GM12878 (cell line): ENCODE measurements around the gene CCDC9B. TPM values are rescaled to one million over a fixed set of nuclear protein-coding genes. Genes with fewer than 3 reads are reported as not detected.

ENCODE experiments used
- ATAC-seq: fragments of 200-7000 bp; cut with Tn5 transposase; 3 replicates; pipeline ENCODE4 v1.9.1; 2020; ENCODE audit warnings: mild to moderate bottlenecking, moderate library complexity
- BruUV-seq: library from RNA; stranded (reverse); fragments of 400-500 nt; replicated peaks from 2 replicates; lab custom pipeline; 2021; lab: Mats Ljungman, UMichigan
- CTCF ChIA-PET: fragments of 300-600 bp; sonication (Branson Sonifier 250); formaldehyde crosslinking; extraction: SDS; loops from one replicate; lab custom pipeline; 2021; ENCODE audit warnings: inconsistent platforms; lab: Yijun Ruan, JAX
- POLR2A ChIA-PET: fragments of 350-600 bp; formaldehyde crosslinking; extraction: SDS; loops from one replicate; lab custom pipeline; 2021; ENCODE audit warnings: inconsistent platforms; lab: Charles Lee
- RAD21 ChIA-PET: fragments of 300-600 bp; sonication (Branson Sonifier 250); formaldehyde crosslinking; loops from one replicate; lab custom pipeline; 2023; ENCODE audit warnings: antibody characterized with exemption; ENCODE audit not compliant: unreplicated experiment; lab: Charles Lee
- SMC1A ChIA-PET: fragments of 300-600 bp; sonication (Branson Sonifier 250); formaldehyde crosslinking; loops from one replicate; lab custom pipeline; 2023; ENCODE audit not compliant: unreplicated experiment, uncharacterized antibody; lab: Charles Lee
- DNase-seq: peaks from one replicate; pipeline ENCODE4 v3.0.0-alpha.2; 2011; ENCODE audit warnings: low read depth, low spot score
- FAIRE-seq: peaks from 3 replicates; lab custom pipeline; 2011; peaks lifted over from hg19 to GRCh38; lab: Jason Lieb, UNC
- H2AFZ ChIP-seq: 2 replicates; pipeline ENCODE4 v1.6.0; 2011; ENCODE audit warnings: low read depth, low read length, control low read depth; ENCODE audit not compliant: control insufficient read depth
- H3K27ac ChIP-seq: 2 replicates; pipeline ENCODE4 v1.5.1; 2011; ENCODE audit warnings: control low read depth; ENCODE audit not compliant: control insufficient read depth, insufficient read depth
- H3K27me3 ChIP-seq, 2 experiments: replicated peaks in 1 of 2; 2 replicates each; pipeline versions ENCODE4 v1.6.0 to v1.6.1; 2011; ENCODE audit warnings: low read length in 1 of 2; ENCODE audit not compliant: control insufficient read depth in 2 of 2, insufficient read depth in 2 of 2
- H3K36me3 ChIP-seq, 2 experiments: 2 replicates each; pipeline ENCODE4 v1.5.1; 2011; ENCODE audit warnings: low read length in 1 of 2; ENCODE audit not compliant: control insufficient read depth in 2 of 2, insufficient read depth in 2 of 2
- H3K4me1 ChIP-seq: 2 replicates; pipeline ENCODE4 v1.6.1; 2011; ENCODE audit warnings: mild to moderate bottlenecking, low read length, moderate library complexity, mixed read lengths; ENCODE audit not compliant: control insufficient read depth, insufficient read depth
- H3K4me2 ChIP-seq: 2 replicates; pipeline ENCODE4 v1.6.0; 2011; ENCODE audit warnings: control low read depth; ENCODE audit not compliant: control insufficient read depth, insufficient read depth
- H3K4me3 ChIP-seq: fragments of 200-600 bp; sonication (generic); 2 replicates; pipeline ENCODE4 v1.5.1; 2016
- H3K79me2 ChIP-seq: 2 replicates; pipeline ENCODE4 v1.6.0; 2011; ENCODE audit warnings: low read length; ENCODE audit not compliant: control insufficient read depth, insufficient read depth
- H3K9ac ChIP-seq: 2 replicates; pipeline ENCODE4 v1.8.0; 2011; ENCODE audit warnings: low read length, control low read depth, mixed read lengths; ENCODE audit not compliant: control insufficient read depth, insufficient read depth
- H3K9me3 ChIP-seq: replicated peaks from 3 replicates; pipeline ENCODE4 v1.5.1; 2011; ENCODE audit warnings: mild to moderate bottlenecking, low read length; ENCODE audit not compliant: control insufficient read depth, insufficient read depth
- H4K20me1 ChIP-seq: 2 replicates; pipeline ENCODE4 v1.6.0; 2011; ENCODE audit not compliant: control insufficient read depth, insufficient read depth
- BACH1 ChIP-seq: fragments of 450-650 bp; IDR thresholded peaks from 2 replicates; pipeline ENCODE4 v1.6.1; 2017; ENCODE audit warnings: mild to moderate bottlenecking, borderline replicate concordance
- BCL3 ChIP-seq: IDR thresholded peaks from 2 replicates; pipeline ENCODE4 v1.6.1; 2011; ENCODE audit warnings: borderline replicate concordance, low read depth, mild to moderate bottlenecking, moderate library complexity, low read length; ENCODE audit not compliant: insufficient read depth, poor library complexity, severe bottlenecking
- CREB1 ChIP-seq: IDR thresholded peaks from 2 replicates; pipeline ENCODE4 v1.6.1; 2012; ENCODE audit warnings: low read depth, mild to moderate bottlenecking, inconsistent platforms
- CREM ChIP-seq: IDR thresholded peaks from 2 replicates; pipeline ENCODE4 v1.6.1; 2014; ENCODE audit warnings: antibody characterized with exemption, low read depth
- ESRRA ChIP-seq: IDR thresholded peaks from 2 replicates; pipeline ENCODE4 v1.6.1; 2012; ENCODE audit warnings: mild to moderate bottlenecking, low read length, improper control_type of control experiment
- EZH2 ChIP-seq: IDR thresholded peaks from 2 replicates; pipeline ENCODE4 v1.6.1; 2012; ENCODE audit warnings: low read depth, mild to moderate bottlenecking, control low read depth, inconsistent platforms, low read length, borderline replicate concordance; ENCODE audit not compliant: control insufficient read depth
- FOXK2 ChIP-seq: fragments of 450-650 bp; IDR thresholded peaks from 2 replicates; pipeline ENCODE4 v1.6.1; 2017; ENCODE audit warnings: mild to moderate bottlenecking, moderate library complexity
- GATAD2B ChIP-seq: fragments of 450-650 bp; conservative IDR thresholded peaks from 2 replicates; pipeline ENCODE4 v1.6.1; 2017; ENCODE audit warnings: low read depth, mild to moderate bottlenecking, moderate library complexity
- MXI1 ChIP-seq: fragments of 150-350 bp; IDR thresholded peaks from 2 replicates; pipeline ENCODE4 v1.6.1; 2011; ENCODE audit warnings: low read depth, mild to moderate bottlenecking, inconsistent platforms, low read length, improper control_type of control experiment
- NFIC ChIP-seq: IDR thresholded peaks from 2 replicates; pipeline ENCODE4 v1.6.1; 2012; ENCODE audit warnings: low read depth, mild to moderate bottlenecking, inconsistent platforms, low read length, moderate library complexity
- NR2C1 ChIP-seq: fragments of 450-650 bp; IDR thresholded peaks from 2 replicates; pipeline ENCODE4 v1.6.1; 2017; ENCODE audit warnings: antibody characterized with exemption, mild to moderate bottlenecking, moderate library complexity
- RAD21 ChIP-seq: IDR thresholded peaks from 2 replicates; pipeline ENCODE4 v1.6.1; 2011; ENCODE audit warnings: mild to moderate bottlenecking, low read depth, low read length, moderate library complexity; ENCODE audit not compliant: insufficient read depth
- SIN3A ChIP-seq: IDR thresholded peaks from 2 replicates; pipeline ENCODE4 v1.6.1; 2012; ENCODE audit warnings: low read depth, low read length, improper control_type of control experiment
- SIX5 ChIP-seq: IDR thresholded peaks from 2 replicates; pipeline ENCODE4 v1.6.1; 2011; ENCODE audit warnings: mild to moderate bottlenecking, low read depth, low read length, moderate library complexity; ENCODE audit not compliant: severe bottlenecking
- TBL1XR1 ChIP-seq: IDR thresholded peaks from 2 replicates; pipeline ENCODE4 v1.6.1; 2012; ENCODE audit warnings: low read depth, low read length, improper control_type of control experiment
- ZNF274 ChIP-seq: IDR thresholded peaks from one replicate; pipeline ENCODE4 v1.8.0; 2011; ENCODE audit not compliant: insufficient read length, insufficient read depth
- WGBS: methylation state at CpG from one replicate; pipeline ENCODE4 v1.1.6; 2016; ENCODE audit warnings: low lambda C conversion rate; ENCODE audit not compliant: insufficient replicate concordance, insufficient coverage; ENCODE audit errors: missing lambda C conversion rate; 5-methylcytosine and 5-hydroxymethylcytosine counted together
- in situ Hi-C: fragments of 300-500 bp; cut with MboI; formaldehyde crosslinking; loops from 9 replicates; pipeline ENCODE4 v1.14.3; 2018; ENCODE audit warnings: mixed read lengths
- intact Hi-C: fragments of 100-400 bp; cut with micrococcal nuclease; formaldehyde crosslinking; loops from one replicate; pipeline ENCODE4 v1.14.2; 2022; ENCODE audit not compliant: unreplicated experiment
- polyA plus RNA-seq, 11 experiments: library from polyadenylated mRNA; depleted of rRNA in 4 of 11; unstranded in 6 of 11; stranded (reverse) in 5 of 11; fragments of >200 nt; fragmentation: Nextera tagmentation in 4 of 11; fragmentation: Illumina TruSeq in 1 of 11; extraction: Ambion mirVana in 4 of 11; extraction: Trizol in 1 of 11; gene quantifications; 1 replicate in 1 of 11; 2 replicates in 10 of 11; pipeline versions ENCODE4 v1.2.1 to v1.2.3, GENCODE V29; 2011 to 2016; ENCODE audit warnings: inconsistent platforms in 2 of 11, missing spikeins in 2 of 11, low read depth in 1 of 11
- total RNA-seq, 4 experiments: library from RNA; depleted of rRNA in 3 of 4; stranded (reverse); fragments of >200 nt in 3 of 4; fragmentation: Illumina TruSeq in 1 of 4; extraction: Trizol in 1 of 4; gene quantifications; 2 replicates each; pipeline versions ENCODE4 v1.2.1 to v1.2.3, GENCODE V29; 2013 to 2021
- TF ChIP-seq, protein P1 (sequence below): fragments of 450-650 bp; IDR thresholded peaks from 2 replicates; pipeline ENCODE4 v1.6.1; 2017; ENCODE audit warnings: low read depth, mild to moderate bottlenecking, moderate library complexity

The CCDC9B gene
- total and polyA plus RNA-seq, 10 of the 15 experiments (the other 5 are each of a cell fraction or from before 2014, with no cell fraction given) = 0.01 to 0.08 (median 0.03) TPM; not detected in 6

DNA sequence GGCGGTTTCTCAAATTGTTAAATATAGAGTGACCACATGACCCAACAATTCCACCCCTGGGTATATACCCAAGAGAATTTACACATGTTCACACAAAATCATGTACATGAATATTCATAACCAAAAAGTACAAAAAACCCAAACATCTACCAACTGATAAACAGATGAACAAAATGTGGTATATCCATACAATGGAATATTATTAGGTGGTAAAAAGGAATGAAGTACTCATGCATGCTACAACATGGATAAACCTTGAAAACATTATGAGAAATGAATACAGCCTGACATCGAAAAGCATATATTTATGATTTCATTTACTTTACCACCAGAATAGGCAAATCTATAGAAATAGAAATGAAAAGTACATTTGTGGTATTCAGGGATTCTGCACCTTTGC, 40.4 kb downstream of the CCDC9B start:
- WGBS = 81% methylated on average over 2 of the region's 2 CpGs
- CTCF ChIA-PET = no interaction called here
- BruUV-seq = no TSS peak
- Histone ChIP-seq H3K4me3 (no peak overlapping the region), H2AFZ (no peak overlapping the region), H3K9me3 (no peaks in the 10 kb centered on the region; the same call in 2 of the 3 replicates), H3K36me3 (no peaks in the 10 kb centered on the region), H3K27ac (no peak overlapping the region), H3K4me1 (no peaks in the 10 kb centered on the region), H3K27me3 (no peaks in the 10 kb centered on the region; a peak in 1 of 4 replicates), H3K4me2 (no peak overlapping the region), H3K79me2 (no peaks in the 10 kb centered on the region), H4K20me1 (no peaks in the 10 kb centered on the region), H3K9ac (no peak overlapping the region)
- no peak for DNase-seq
- intact Hi-C loops = no loop called here
- in situ Hi-C loops = no loop called here
- TF ChIP-seq CREM (no peak), MXI1 (no peak), RAD21 (no peak), BCL3 (no peak), CREB1 (no peak), EZH2 (no peak), SIN3A (no peak), ESRRA (no peak), NFIC (no peak), ZNF274 (no peak), TBL1XR1 (no peak), NR2C1 (no peak), GATAD2B (no peak), BACH1 (no peak), FOXK2 (no peak), SIX5 (no peak)
- TF ChIP-seq, protein P1, sequence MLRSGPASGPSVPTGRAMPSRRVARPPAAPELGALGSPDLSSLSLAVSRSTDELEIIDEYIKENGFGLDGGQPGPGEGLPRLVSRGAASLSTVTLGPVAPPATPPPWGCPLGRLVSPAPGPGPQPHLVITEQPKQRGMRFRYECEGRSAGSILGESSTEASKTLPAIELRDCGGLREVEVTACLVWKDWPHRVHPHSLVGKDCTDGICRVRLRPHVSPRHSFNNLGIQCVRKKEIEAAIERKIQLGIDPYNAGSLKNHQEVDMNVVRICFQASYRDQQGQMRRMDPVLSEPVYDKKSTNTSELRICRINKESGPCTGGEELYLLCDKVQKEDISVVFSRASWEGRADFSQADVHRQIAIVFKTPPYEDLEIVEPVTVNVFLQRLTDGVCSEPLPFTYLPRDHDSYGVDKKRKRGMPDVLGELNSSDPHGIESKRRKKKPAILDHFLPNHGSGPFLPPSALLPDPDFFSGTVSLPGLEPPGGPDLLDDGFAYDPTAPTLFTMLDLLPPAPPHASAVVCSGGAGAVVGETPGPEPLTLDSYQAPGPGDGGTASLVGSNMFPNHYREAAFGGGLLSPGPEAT = no peak
- no peak for FAIRE-seq
- ATAC-seq = no peak
- RAD21 ChIA-PET = no interaction called here
- SMC1A ChIA-PET = no interaction called here
- POLR2A ChIA-PET = no interaction called here
